Naive thymus-derived CD4-positive, alpha-beta T cell (primary cell): ENCODE measurements around the gene LTB4R. TPM values are rescaled to one million over a fixed set of nuclear protein-coding genes. Genes with fewer than 3 reads are reported as not detected.
A peak's percentile ranks its signal among the peaks of the same experiment; 100 is the strongest.

Experiments
- ATAC-seq: fragments of 150-1000 bp; cut with Tn5 transposase; 2 replicates; pipeline ENCODE4 v1.10.0; 2021; ENCODE audit warnings: mild to moderate bottlenecking, moderate library complexity
- CTCF ChIA-PET: fragments of 350-600 bp; sonication (Branson Sonifier 250); formaldehyde crosslinking; loops from one replicate; lab custom pipeline; 2021; ENCODE audit warnings: antibody characterized with exemption; lab: Charles Lee
- POLR2A ChIA-PET: fragments of 350-600 bp; sonication (Branson Sonifier 250); formaldehyde crosslinking; loops from one replicate; lab custom pipeline; 2021; ENCODE audit warnings: antibody characterized with exemption, inconsistent platforms; lab: Charles Lee
- DNase-seq, 9 donors: peaks; one replicate each; pipeline versions ENCODE4 v3.0.0 to v3.0.0-alpha.2; 2020 to 2022; ENCODE audit warnings: mixed read lengths in 1 of 9
- H3K27ac ChIP-seq: one replicate; pipeline ENCODE4 v1.7.0; 2013; ENCODE audit warnings: mild to moderate bottlenecking, low read depth, low read length, moderate library complexity
- H3K27me3 ChIP-seq, 2 donors: one replicate each; pipeline ENCODE4 v1.7.0; 2013; ENCODE audit warnings: low read length in 2 of 2, mild to moderate bottlenecking in 2 of 2, moderate library complexity in 2 of 2; ENCODE audit not compliant: control insufficient read depth in 2 of 2, insufficient read depth in 2 of 2
- H3K36me3 ChIP-seq, 3 experiments: 1 replicate in 2 of 3; 2 replicates in 1 of 3; pipeline ENCODE4 v1.7.0; 2013; ENCODE audit warnings: low read length in 3 of 3, mild to moderate bottlenecking in 3 of 3, moderate library complexity in 1 of 3; ENCODE audit not compliant: insufficient read depth in 3 of 3, control insufficient read depth in 2 of 3
- H3K4me1 ChIP-seq, 2 donors: one replicate each; pipeline ENCODE4 v1.7.0; 2013; ENCODE audit warnings: low read length in 2 of 2, mild to moderate bottlenecking in 2 of 2, moderate library complexity in 1 of 2; ENCODE audit not compliant: control insufficient read depth in 2 of 2, insufficient read depth in 2 of 2
- H3K4me3 ChIP-seq: 2 replicates; pipeline ENCODE4 v1.7.0; 2013; ENCODE audit warnings: mild to moderate bottlenecking, low read length
- H3K9me3 ChIP-seq, 3 experiments: 1 replicate in 2 of 3; 2 replicates in 1 of 3; pipeline ENCODE4 v1.7.0; 2013; ENCODE audit warnings: low read length in 3 of 3; ENCODE audit not compliant: control insufficient read depth in 2 of 3
- H3K27ac Mint-ChIP-seq, 9 donors: one replicate each; pipeline ENCODE4 v1.8.0; 2020 to 2022; ENCODE audit warnings: mixed read lengths in 9 of 9, mild to moderate bottlenecking in 8 of 9, moderate library complexity in 5 of 9, inconsistent platforms in 2 of 9
- H3K27me3 Mint-ChIP-seq, 5 donors: one replicate each; pipeline ENCODE4 v1.8.0; 2021 to 2022; ENCODE audit warnings: mixed read lengths in 5 of 5, mild to moderate bottlenecking in 1 of 5
- H3K36me3 Mint-ChIP-seq, 5 donors: one replicate each; pipeline ENCODE4 v1.8.0; 2020 to 2022; ENCODE audit warnings: mixed read lengths in 5 of 5, mild to moderate bottlenecking in 3 of 5, inconsistent platforms in 1 of 5
- H3K4me1 Mint-ChIP-seq, 7 donors: one replicate each; pipeline ENCODE4 v1.8.0; 2020 to 2022; ENCODE audit warnings: mixed read lengths in 7 of 7, mild to moderate bottlenecking in 3 of 7, inconsistent platforms in 1 of 7
- H3K4me3 Mint-ChIP-seq, 10 donors: one replicate each; pipeline ENCODE4 v1.8.0; 2020 to 2022; ENCODE audit warnings: mild to moderate bottlenecking in 10 of 10, mixed read lengths in 10 of 10, moderate library complexity in 6 of 10, inconsistent platforms in 2 of 10
- H3K9me3 Mint-ChIP-seq, 11 donors: one replicate each; pipeline ENCODE4 v1.8.0; 2020 to 2022; ENCODE audit warnings: mixed read lengths in 11 of 11, mild to moderate bottlenecking in 4 of 11, inconsistent platforms in 1 of 11, moderate library complexity in 1 of 11
- intact Hi-C, 2 donors: fragments of 100-400 bp; cut with micrococcal nuclease; formaldehyde crosslinking; loops; one replicate each; pipeline ENCODE4 v1.15.1; 2023
- polyA plus RNA-seq, 2 donors: library from polyadenylated mRNA; unstranded; fragments of 300-500 nt; fragmentation: Illumina TruSeq; gene quantifications; one replicate each; pipeline ENCODE4 v1.2.3, GENCODE V29; 2021
- total RNA-seq, 6 experiments: library from RNA in 5 of 6; stranded (reverse) in 5 of 6; gene quantifications; 1 replicate in 5 of 6; 2 replicates in 1 of 6; pipeline ENCODE4 v1.2.3 and lab custom pipeline; 2021 to 2026

LTB4R gene
- total and polyA plus RNA-seq, 7 experiments from 2014 or later, result 9.1 to 28.8 (median 14.2) TPM

DNA sequence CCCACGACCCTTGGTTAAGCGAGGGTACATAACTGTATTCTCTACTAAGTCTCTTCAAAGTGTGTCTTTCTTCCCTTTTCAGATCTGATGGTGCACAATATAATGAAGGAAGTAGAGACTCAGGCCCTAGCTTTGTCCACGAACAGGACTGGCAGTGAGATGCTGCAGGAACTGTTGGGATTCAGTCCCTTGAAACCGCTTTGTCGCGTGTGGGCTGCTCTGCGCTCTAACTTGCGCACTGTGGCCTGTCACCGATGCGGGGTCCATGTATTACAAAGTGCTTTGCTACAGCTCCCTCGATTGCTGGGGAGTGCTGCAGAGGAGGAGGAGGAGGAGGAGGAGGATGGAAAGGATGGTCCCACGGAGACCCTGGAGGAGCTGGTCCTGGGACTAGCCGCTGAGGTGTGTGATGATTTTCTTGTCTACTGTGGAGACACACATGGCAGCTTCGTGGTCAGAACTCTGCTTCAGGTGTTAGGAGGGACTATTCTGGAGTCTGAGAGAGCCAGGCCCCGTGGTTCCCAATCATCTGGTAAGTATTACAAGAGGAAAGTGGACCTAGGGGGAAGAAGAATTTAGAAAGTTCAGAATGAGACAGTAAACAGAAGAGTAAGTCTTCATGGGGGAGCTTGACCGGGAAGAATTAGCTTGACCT, 10.8 kb upstream of the LTB4R start:
- H3K9me3 Mint-ChIP-seq, result peaks cover 0 to 5% (median 0%) of the 10 kb centered on the region in 11 donors
- Histone ChIP-seq H3K9me3 (no peaks in the 10 kb centered on the region), H3K4me1 (peaks cover 19 to 43% of the 10 kb centered on the region in 2 donors), H3K27me3 (no peaks in the 10 kb centered on the region), H3K4me3 (peak overlapping the region; percentile 83), H3K27ac (peak overlapping the region; percentile 97), H3K36me3 (peaks cover 30 to 58% (median 40%) of the 10 kb centered on the region in 3 experiments)
- H3K4me3 Mint-ChIP-seq, result peak overlapping the region; percentile 89 to 97 (median 94)
- H3K36me3 Mint-ChIP-seq, result peaks cover 0 to 45% (median 21%) of the 10 kb centered on the region in 5 donors
- intact Hi-C loops, result no loop called here
- CTCF ChIA-PET, result interaction anchor here (0.9 to 9.4 kb wide), 10 partner anchors 8 to 136 kb away, joined by 3 to 140 read pairs (median 6); partner anchors contain the start of genes CIDEB, LTB4R, LTB4R2 and MDP1
- ATAC-seq, result no peak
- peak overlapping the region; percentile 89 to 98 (median 95) for H3K27ac Mint-ChIP-seq
- no peak for DNase-seq
- H3K4me1 Mint-ChIP-seq, result peaks cover 23 to 63% (median 55%) of the 10 kb centered on the region in 7 donors
- no peaks in the 10 kb centered on the region for H3K27me3 Mint-ChIP-seq
- POLR2A ChIA-PET, result interaction anchor here (0.5 to 8.7 kb wide), 20 partner anchors 10 to 130 kb away, joined by 3 to 125 read pairs (median 4); partner anchors contain the start of genes CIDEB, GMPR2, KHNYN and LTB4R

GRCh38 chr14:24304019-24304387, 7.3 kb upstream of the LTB4R start:
- no peak overlapping the region for H3K4me3 Mint-ChIP-seq
- H3K27me3 Mint-ChIP-seq, result no peaks in the 10 kb centered on the region
- Histone ChIP-seq H3K27me3 (no peaks in the 10 kb centered on the region), H3K9me3 (no peaks in the 10 kb centered on the region), H3K4me1 (peaks cover 26% of the 10 kb centered on the region in 2 donors), H3K27ac (no peak overlapping the region), H3K36me3 (peaks cover 30 to 72% (median 41%) of the 10 kb centered on the region in 3 experiments), H3K4me3 (no peak overlapping the region)
- CTCF ChIA-PET, result interaction anchor here (1.0 to 1.1 kb wide), 2 partner anchors 10 to 351 kb away, joined by 3 to 5 read pairs; partner anchors contain the start of gene DHRS4
- no peak for ATAC-seq
- POLR2A ChIA-PET, result interaction anchor here (0.6 to 8.7 kb wide), 2 partner anchors 62 to 93 kb away, joined by 3 to 125 read pairs; partner anchors contain the start of gene TINF2
- peaks cover 6 to 53% (median 19%) of the 10 kb centered on the region in 5 donors for H3K36me3 Mint-ChIP-seq
- peaks cover 18 to 49% (median 44%) of the 10 kb centered on the region in 7 donors for H3K4me1 Mint-ChIP-seq
- peak overlapping the region in 1 of 9 donors; percentile 8 for H3K27ac Mint-ChIP-seq
- intact Hi-C loops, result no loop called here
- DNase-seq, result no peak
- peaks cover 0 to 5% (median 0%) of the 10 kb centered on the region in 11 donors for H3K9me3 Mint-ChIP-seq

- Histone ChIP-seq H3K9me3 (no peaks in the 10 kb centered on the region), H3K27me3 (no peaks in the 10 kb centered on the region), H3K27ac (no peak overlapping the region), H3K36me3 (peaks cover 21 to 57% (median 36%) of the 10 kb centered on the region in 3 experiments), H3K4me1 (peaks cover 28 to 33% of the 10 kb centered on the region in 2 donors), H3K4me3 (no peak overlapping the region)
- Mint-ChIP-seq H3K27ac (peak overlapping the region in 4 of 9 donors; percentile 2 to 56 (median 46)), H3K36me3 (peaks cover 6 to 45% (median 19%) of the 10 kb centered on the region in 5 donors), H3K9me3 (peaks cover 0 to 2% (median 0%) of the 10 kb centered on the region in 11 donors), H3K27me3 (no peaks in the 10 kb centered on the region), H3K4me1 (peaks cover 23 to 44% (median 40%) of the 10 kb centered on the region in 7 donors), H3K4me3 (peak overlapping the region in 1 of 10 donors; percentile 25)
- intact Hi-C loops, result no loop called here
- DNase-seq (no peak), ATAC-seq (no peak)
- CTCF ChIA-PET, result interaction anchor here (0.6 to 5.8 kb wide), 19 partner anchors 9 to 1709 kb away, joined by 3 to 47 read pairs (median 5); partner anchors contain the start of genes ABHD4, DHRS1, NOP9 and SDR39U1
- POLR2A ChIA-PET, result interaction anchor here (0.9 to 8.8 kb wide), 5 partner anchors 36 to 193 kb away, joined by 3 to 54 read pairs (median 3); partner anchors contain the start of genes CBLN3, DCAF11, KHNYN and NRL
Measured at GRCh38 chr14:24307156-24307574, 4.1 kb upstream of the LTB4R start.

- Histone ChIP-seq H3K4me3 (no peak within 1 kb of the TSS), H3K27ac (no peak within 1 kb of the TSS), H3K36me3 (peaks cover 17 to 51% (median 30%) of the 10 kb centered on the region in 3 experiments), H3K4me1 (peaks cover 34 to 39% of the 10 kb centered on the region in 2 donors), H3K9me3 (no peaks in the 10 kb centered on the region), H3K27me3 (no peaks in the 10 kb centered on the region)
- Mint-ChIP-seq H3K27me3 (no peaks in the 10 kb centered on the region), H3K27ac (peak within 1 kb of the TSS; percentile 15 to 90 (median 79)), H3K4me1 (peaks cover 29 to 48% (median 43%) of the 10 kb centered on the region in 7 donors), H3K36me3 (peaks cover 6 to 39% (median 19%) of the 10 kb centered on the region in 5 donors), H3K4me3 (peak within 1 kb of the TSS in 8 of 10 donors; percentile 3 to 73 (median 44)), H3K9me3 (peaks cover 0 to 2% (median 0%) of the 10 kb centered on the region in 11 donors)
- ChIA-PET POLR2A (interaction anchor here (0.5 to 8.8 kb wide), 13 partner anchors 8 to 300 kb away, joined by 3 to 79 read pairs (median 4); partner anchors contain the start of genes CBLN3, DHRS1, KHNYN and MDP1), CTCF (interaction anchor here (0.6 to 5.8 kb wide), 28 partner anchors 9 to 1710 kb away, joined by 3 to 47 read pairs (median 5); partner anchors contain the start of genes ABHD4, CHMP4A, DHRS1 and NOP9)
- intact Hi-C loops, result loop anchor here (1.0 kb wide), 6 partner anchors 8 to 146 kb away; partner anchors contain the start of genes CHMP4A (in 1 of the 2), DHRS1 (in 1 of the 2), IRF9 (in 1 of the 2) and NOP9 (in 1 of the 2)
- peak; percentile 53 for ATAC-seq
- DNase-seq, result peak in 8 of 9 donors; percentile 25 to 61 (median 54)
Measured at GRCh38 chr14:24307575-24308341, 3.5 kb upstream of the LTB4R start, which contains the start of gene CIDEB. CIDEB (minus strand) TSS chr14:24307977; CDS start chr14:24307858, 119 bp downstream.

DNA sequence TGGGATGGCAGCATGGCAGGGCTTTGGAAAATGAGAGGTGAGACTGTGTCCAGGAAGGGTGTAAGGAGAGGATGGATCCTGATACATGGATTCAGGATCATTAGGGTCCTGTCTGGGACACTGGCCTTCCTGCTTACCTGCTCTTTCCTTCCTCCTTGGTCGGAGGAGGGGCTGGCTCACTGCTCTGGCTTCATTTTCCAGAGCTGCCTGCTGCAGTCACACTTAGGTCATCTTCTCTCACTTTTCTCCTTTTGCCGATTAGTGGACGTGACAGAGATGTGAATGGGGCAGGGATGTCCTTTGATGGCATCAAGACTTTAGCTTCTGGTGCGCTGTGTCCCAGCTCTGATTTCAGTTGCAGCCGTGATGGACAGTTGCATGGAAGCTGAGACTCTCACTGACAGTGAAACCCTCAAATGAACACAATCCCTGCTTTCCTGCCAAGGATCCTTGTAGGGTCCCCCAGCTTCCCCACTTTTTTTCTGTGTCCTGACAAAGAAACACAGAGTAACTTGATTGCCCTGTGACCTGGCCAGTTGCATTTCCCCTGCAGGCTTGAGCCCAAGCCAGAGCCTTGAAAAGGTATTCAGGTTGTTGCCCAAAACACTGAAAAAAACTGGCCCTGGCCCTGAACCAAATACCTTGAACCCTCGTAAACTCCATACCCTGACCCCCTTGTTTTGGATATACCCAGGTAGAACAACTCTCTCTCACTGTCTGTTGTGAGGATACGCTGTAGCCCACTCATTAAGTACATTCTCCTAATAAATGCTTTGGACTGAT, 2.8 kb upstream of the LTB4R start:
- ChIA-PET CTCF (interaction anchor here (0.7 to 5.8 kb wide), 21 partner anchors 10 to 229 kb away, joined by 3 to 47 read pairs (median 5); partner anchors contain the start of genes CHMP4A, DHRS1, NOP9 and SDR39U1), POLR2A (interaction anchor here (0.5 to 8.8 kb wide), 11 partner anchors 8 to 301 kb away, joined by 3 to 79 read pairs (median 5); partner anchors contain the start of genes CBLN3, DHRS1, KHNYN and MDP1)
- peaks cover 6 to 35% (median 19%) of the 10 kb centered on the region in 5 donors for H3K36me3 Mint-ChIP-seq
- ATAC-seq (no peak), DNase-seq (no peak)
- peak overlapping the region in 7 of 10 donors; percentile 3 to 73 (median 49) for H3K4me3 Mint-ChIP-seq
- peaks cover 37 to 56% (median 51%) of the 10 kb centered on the region in 7 donors for H3K4me1 Mint-ChIP-seq
- H3K9me3 ChIP-seq, result no peaks in the 10 kb centered on the region
- H3K27ac Mint-ChIP-seq, result peak overlapping the region; percentile 15 to 90 (median 79)
- H3K9me3 Mint-ChIP-seq, result peaks cover 0 to 2% (median 0%) of the 10 kb centered on the region in 11 donors
- H3K4me1 ChIP-seq, result peaks cover 41 to 46% of the 10 kb centered on the region in 2 donors
- H3K27me3 ChIP-seq, result no peaks in the 10 kb centered on the region
- no peak overlapping the region for H3K27ac ChIP-seq
- peaks cover 15 to 43% (median 26%) of the 10 kb centered on the region in 3 experiments for H3K36me3 ChIP-seq
- intact Hi-C loops, result loop anchor here (1.0 kb wide), 6 partner anchors 9 to 147 kb away; partner anchors contain the start of genes CHMP4A (in 1 of the 2), DHRS1 (in 1 of the 2), IRF9 (in 1 of the 2) and NOP9 (in 1 of the 2)
- no peaks in the 10 kb centered on the region for H3K27me3 Mint-ChIP-seq
- no peak overlapping the region for H3K4me3 ChIP-seq
